TTC549 (cell line): ENCODE data around the gene XRCC6.
"Not testable (repeated sequence)": the region's sequence is repeated elsewhere in the genome, so short reads cannot be mapped to it uniquely, and the experiment has no call there.

Experiments used
- FAIRE-seq: peaks from 2 replicates; lab custom pipeline; 2012; peaks lifted over from hg19 to GRCh38; lab: Jason Lieb, UNC

Gene XRCC6

DNA sequence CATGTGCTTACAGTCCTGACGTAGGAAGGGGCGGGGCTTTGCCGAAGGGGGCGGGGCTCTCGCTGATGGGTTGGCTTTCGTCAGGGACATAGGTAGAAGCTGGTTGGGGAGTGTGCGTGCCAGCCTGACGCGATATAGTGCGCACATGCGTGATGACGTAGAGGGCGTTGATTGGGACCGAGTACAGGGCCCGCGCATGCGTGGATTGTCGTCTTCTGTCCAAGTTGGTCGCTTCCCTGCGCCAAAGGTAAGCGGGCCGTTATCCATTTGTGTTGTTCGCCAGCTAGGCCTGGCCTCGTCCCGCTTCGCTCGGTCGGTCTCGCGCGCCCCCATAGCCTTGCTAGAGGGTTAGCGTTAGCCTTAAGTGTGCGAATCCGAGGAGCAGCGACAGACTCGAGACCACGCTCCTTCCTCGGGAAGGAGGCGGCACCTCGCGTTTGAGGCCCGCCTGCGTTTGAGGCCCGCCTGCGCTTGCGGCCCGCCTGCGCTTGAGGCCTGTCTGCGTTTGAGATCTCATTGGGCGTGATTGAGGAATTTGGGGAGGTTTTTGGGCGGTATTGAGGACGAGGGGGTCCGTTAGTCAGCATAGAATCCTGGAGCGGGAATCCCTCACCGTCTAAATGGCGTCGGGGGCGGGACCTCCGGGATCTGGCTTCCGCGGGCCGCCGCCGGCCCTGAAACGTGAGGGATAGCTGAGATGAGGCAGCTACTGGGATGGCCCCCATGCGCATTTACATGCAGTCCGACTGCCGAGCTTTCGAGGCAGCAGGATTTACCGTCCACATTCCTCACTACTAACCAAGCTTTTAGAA lies at the start of gene XRCC6:
Gene XRCC6 (plus strand): TSS at position 197 of the 812 bp plus-strand sequence. CDS start 710 bp downstream, outside the sequence.
- FAIRE-seq = peak; percentile 79

DNA sequence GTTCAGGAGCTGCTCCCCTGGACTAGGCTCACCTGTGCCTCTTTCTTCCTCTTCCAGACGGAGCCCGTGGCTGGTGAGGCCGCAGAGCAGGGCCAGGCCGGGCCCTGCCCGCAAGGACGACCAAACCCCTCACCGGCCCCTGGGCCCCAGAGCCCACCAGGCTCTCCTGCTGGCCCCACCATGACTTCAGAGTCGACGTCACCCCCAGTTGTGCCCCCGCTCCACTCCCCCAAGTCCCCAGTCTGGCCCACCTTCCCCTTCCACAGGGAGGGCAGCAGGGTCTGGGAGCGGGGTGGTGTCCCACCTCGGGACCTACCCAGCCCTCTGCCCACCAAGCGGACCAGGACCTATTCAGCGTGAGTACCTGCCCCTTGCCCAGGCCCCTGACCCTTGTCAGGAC lies 49.3 kb upstream of the XRCC6 start:
- no peak for FAIRE-seq

DNA sequence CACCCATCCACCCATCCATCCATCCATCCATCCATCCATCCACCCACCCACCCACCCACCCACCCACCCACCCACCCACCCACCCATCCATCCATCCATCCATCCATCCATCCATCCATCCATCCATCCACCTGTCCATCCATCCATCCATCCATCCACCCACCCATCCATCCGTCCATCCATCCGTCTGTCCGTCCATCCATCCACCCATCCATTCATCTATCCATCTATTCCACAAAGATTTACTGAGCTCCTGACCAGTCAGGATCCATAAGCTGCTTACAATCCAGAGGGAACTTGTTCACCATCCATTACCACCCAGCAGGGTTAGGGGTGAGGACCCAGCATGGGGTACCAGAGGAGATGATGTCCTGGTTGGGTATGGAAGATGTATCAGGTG lies 48.8 kb upstream of the XRCC6 start:
- not testable (repeated sequence) for FAIRE-seq

DNA sequence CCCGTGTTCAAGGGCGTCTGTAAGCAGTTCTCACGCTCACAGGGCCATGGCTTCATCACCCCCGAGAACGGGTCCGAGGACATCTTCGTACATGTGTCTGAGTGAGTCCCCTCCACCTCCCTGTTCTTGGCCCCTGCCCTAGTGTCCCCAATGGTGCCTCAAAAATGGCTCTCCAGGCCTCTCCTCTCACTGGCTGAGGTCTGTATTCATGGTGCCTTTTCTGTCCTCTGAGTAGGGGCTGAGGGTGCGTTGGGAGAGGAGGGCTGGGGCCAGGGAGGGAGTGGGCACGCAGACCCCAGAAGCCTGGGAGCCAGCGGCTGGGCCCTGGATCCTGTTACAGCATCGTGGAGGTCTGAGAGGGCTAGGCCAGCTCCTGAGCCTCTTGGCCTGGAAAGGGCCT lies 47.4 kb upstream of the XRCC6 start:
- FAIRE-seq = no peak

DNA sequence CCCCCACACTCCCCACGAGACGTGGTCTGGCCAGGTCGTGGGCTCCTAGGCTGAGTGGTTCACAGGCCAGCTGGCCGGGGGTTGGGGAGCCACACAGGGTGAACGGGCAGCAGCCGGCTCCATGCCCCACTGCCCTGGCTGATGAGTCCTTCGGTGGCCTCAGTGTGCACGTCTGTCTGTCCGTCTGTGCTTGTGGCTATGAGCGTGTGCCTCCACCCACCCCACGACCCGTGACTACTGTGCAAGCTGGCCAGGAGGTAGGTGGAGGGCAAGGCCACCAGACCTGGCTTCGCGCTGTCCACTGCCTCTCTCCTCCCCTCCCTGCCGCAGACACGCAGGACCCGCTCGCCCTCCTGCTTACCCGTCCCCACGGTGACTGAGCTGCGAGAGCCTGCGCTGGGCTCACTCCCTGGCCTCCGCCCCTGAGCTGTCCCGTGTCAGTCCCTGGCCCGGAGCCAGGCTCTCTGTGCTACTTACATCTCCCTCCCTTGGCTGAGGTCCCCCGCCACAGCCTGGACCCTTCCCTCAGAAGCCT lies 46.2 kb upstream of the XRCC6 start:
- FAIRE-seq = no peak

DNA sequence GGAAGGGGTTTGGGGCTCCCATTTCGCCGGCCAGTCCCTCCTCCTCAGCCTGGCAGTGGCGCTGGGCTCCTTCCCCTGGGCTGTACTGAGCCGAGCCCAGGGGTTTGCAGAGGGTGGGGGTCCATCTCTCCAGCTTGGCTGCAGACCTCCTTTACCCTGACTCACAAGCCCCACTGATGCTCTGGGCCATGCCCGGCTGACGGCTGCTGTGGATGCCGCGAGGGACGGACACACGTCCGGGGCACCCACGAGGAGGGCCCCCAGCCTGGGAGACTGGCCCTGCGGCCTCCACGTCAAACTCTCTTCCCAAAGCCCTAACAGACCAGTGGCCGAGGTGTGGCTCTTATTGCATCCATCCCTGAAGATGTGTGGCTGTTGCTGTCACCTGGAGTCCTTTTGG lies 45.6 kb upstream of the XRCC6 start:
- FAIRE-seq = no peak

DNA sequence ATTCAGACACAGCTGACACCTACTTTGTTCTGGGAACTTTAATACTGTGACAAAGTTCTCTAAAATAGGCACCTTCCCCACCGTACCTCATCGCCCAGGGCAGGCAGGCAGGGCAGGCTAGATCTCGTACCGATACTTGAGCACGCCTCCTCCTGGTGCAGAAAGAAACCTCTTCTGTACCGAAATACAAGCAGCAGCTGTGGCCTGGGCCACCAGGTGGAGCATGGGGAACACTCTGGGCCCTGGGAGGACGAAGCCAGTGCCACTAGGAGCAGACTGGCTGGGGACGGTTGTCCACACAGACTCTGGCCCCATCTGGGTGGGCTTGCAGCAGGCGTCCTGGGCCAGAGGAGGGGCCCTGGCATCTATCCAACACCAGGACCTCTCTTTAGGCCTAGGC lies 44.2 kb upstream of the XRCC6 start:
- FAIRE-seq = peak; percentile 79

DNA sequence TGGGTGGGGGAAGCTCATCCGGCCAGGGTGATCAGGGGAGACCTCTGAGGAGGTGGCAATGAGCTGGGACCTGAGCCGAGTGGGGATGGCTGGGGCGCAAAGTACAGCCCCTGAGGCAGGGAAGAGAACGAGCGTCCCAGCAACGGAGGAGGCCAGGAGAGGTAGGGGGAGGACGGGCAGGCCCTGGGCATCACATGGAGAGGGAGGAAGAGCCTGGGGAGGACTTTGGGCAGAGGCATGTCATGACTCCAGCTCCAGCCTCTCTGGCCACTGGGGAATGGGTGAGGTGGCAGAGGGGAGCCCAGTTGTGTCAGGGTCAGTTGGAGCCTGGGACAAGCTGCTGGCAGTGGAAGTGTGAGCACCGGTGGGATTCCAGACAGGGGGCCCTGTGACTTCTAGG lies 43.0 kb upstream of the XRCC6 start:
- no peak for FAIRE-seq

DNA sequence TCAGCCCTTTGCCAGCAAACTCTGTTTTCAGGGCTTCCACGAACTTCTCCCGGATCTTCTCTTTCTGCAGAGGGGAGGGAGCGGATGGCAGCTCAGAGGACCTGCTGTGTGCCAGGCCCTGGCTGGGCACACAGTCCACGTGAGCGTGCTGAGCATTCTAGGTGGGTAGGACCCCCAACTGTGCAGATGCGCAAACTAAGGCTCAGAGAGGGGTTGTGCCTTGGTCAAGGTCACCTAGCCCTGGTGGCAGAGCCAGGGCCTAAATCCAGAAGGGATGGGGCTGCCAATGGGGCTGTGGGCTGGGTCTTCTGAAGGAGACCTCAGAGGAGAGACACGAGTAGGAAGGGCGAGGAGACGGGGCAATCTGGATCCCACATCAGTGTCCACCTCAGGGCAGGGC lies 42.3 kb upstream of the XRCC6 start:
- no peak for FAIRE-seq

DNA sequence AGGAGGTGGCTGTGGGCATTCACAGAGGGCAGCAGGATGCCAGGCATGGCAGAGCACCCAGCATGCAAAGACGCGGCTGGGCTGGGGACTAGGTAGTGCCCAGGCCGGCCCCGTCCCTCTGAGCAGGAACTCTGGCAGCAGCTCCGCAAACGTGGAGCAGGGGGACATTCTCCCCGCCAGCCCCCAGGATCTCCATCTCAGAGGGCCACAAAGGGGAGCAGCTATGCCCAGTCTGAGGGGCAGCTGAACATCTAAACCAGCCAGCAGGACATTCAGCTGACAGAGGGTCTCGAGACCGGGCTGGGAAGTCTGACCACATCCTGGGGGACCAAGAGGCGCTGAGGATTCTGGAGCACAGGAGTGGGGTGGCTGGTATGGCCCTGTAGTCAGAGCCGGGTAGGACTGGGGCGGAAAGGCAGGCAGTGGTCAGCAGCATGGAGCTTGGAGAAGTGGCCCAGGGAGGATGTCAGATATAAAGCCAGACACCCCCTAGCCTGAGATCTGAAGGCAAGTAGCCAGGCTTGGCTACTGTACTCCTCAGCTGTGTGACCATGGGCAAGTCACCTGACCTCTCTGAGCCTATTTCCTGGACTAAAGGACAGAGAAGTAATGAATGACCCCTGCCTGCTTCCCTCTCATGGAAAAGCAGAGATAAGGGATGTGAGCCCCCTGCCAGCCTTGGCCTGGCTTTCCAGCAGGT lies 41.6 kb upstream of the XRCC6 start:
- no peak for FAIRE-seq

DNA sequence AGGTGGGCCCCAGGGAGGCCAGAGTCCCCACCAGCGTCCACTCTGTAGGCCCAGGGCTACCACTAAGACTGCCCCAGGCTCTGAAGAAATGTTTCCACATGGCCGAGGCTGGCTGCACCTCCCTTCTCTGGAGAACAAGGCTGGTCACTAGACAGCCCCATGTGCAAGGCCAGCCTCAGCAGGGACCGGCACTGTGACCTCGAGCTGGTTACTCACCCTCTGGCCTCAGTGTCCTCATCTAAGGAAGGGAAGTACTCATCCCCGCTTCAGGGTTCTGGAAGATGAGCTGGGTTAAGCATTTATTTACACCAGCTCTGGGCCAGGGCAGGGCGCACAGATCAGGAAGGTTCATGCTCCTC lies 41.1 kb upstream of the XRCC6 start:
- no peak for FAIRE-seq

DNA sequence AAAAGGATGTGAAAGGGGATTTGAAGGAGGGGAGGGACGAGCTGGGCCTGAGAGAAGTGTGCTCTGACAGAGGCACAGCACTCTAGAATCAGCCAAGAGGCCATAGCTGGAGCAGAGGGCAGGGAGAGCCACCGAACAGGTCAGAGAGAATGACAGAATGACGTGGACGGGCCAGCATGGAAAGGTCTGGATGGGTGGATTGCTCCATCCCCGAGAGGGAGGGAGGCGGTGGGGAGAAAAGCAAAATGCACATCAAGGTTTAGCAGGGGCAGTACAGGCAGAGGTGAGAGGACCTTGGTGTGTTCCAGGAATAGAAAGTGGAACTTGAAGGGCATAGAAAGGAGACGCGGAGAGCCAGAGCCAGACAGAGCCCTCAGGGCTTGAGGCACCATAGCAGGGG lies 38.4 kb upstream of the XRCC6 start:
- no peak for FAIRE-seq

DNA sequence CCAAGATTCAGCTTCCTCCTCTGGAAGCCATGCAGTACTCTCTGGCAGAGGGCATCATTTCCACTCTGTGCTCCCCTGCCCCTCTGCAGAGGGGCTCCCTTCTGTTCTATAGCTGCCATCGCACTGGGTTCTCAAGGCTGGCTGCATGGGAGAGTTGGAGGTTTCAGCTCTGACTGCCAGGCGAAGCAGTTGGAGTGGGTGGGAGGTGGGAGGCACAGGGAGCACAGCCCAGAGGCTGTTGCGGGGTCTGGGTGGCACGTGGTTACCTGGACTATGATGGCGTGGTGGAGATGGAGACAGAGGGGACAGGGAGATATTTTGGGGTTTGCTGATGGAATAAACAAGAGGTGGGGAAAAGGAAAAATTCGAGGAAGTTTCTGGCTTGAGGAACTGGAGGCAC lies 36.2 kb upstream of the XRCC6 start:
- FAIRE-seq = no peak

DNA sequence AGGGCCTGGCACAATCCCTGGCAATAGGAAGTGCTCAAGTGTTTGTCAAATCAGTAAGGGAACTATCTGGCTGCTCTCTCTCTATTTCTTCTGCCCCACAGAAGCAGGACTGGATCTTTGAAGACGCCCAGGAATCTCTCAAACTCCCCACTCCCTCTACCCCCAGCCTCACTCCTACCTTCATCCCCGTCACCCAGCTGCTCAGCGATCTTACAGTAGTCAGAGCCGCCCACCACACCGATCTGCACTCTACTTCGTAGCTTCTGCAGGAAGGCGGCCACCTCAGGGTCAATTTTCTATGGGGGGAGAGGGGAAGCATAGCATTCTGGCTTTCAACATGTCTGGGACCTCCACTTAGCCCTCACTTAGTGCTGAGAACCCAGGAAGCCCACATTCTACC lies 35.2 kb upstream of the XRCC6 start:
- no peak for FAIRE-seq

DNA sequence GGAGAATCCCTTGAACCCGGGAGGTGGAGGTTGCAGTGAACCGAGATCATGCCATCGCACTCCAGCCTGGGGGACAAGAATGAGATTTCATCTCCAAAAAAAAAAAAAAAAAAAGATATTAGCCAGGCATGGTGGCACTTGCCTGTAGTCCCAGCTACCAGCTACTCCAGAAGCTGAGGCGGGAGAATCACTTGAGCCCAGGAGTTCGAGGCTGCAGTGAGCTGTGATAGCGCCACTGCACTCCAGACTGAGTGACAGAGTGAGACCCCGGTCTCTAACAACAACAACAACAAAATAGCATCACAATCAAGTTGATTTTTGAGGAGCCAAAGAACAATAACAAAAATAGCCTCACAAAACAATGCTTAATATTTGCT lies 33.8 kb upstream of the XRCC6 start:
- FAIRE-seq = no peak

DNA sequence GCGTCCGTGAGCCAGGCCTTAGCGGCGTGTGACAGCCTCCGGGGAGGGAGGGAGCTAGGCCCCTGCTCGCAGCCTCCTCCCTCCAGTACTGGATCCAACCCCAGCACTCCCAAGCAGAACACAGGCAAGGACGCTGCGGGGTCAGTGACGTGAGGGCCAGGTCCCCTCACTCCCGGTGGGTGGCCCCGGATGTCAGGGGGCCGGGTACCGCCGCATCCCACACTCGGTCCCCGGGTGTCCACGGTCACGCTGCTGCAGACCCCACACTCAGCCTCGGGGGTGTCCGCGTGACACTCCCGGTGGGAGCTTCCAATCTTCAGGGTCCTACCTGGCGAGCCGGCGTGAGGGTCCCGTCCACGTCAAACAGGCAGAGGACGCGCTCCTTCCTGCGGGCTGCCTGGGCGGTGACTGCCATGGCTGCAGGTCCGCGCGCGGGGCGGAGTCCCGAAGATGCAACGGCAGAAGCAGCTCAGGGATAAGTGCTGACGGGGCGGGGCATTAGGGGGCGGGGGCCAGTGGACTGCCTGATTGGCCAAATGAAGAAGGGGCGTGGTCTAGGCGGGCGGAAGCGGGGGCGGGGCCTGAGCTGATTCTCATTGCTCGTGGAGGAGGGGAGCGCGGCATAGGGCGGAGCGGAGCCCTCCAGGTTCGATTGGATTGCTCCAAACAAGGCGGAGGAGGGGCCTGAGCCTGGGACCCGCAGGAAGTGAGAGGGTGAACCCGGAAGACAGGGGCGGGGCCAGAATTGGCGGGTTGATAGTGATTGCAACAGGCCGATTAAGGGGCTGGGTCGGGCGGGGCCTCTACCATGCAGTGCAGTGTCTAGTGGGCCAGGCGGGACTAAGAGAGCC lies 31.5 kb upstream of the XRCC6 start, which contains the start of gene PMM1:
Gene PMM1 (minus strand): TSS at position 450 of the 851 bp plus-strand sequence. CDS start 35 bp downstream, at position 415.
- FAIRE-seq = peak; percentile 93

DNA sequence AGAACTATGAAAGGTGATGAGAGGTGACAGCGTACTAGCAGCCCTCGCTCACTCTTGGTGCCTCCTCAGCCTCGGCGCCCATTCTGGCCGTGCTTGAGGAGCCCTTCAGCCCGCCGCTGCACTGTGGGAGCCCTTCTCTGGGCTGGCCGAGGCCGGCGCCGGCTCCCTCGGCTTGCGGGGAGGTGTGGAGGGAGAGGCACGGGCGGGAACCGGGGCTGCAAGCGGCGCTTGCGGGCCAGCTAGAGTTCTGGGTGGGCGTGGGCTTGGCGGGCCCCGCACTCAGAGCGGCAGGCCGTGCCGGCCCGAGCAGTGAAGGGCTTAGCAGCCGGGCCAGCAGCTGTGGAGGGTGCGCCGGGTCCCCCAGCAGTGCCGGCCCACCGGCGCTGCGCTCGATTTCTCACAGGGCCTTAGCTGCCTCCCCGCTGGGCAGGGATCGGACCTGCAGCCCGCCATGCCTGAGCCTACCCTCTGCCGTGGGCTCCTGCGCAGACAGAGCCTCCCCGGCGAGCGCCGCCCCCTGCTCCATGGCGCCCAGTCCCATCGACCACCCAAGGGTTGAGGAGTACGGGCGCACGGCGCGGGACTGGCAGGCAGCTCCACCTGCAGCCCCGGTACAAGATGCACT lies 27.6 kb upstream of the XRCC6 start:
- FAIRE-seq = not testable (repeated sequence)

DNA sequence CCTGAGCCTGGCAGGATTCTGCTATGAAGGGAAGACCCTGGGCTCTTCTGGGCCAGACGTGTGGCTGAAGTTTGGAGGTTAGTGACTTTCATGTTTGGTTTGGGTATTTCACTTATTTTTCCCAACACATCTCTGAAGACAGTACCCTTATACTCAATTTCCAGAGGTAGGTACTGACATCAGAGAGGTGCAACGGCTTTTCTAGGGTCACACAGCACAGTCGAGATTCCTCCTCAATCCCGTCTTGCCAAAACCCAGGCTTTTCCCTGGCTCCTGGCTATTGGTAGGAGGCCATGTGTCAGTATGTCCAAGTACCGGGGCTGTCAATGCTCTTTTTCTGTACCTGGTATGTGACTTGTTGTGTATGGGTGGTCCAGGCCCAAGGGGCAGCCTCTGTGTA lies 25.4 kb upstream of the XRCC6 start:
- no peak for FAIRE-seq

DNA sequence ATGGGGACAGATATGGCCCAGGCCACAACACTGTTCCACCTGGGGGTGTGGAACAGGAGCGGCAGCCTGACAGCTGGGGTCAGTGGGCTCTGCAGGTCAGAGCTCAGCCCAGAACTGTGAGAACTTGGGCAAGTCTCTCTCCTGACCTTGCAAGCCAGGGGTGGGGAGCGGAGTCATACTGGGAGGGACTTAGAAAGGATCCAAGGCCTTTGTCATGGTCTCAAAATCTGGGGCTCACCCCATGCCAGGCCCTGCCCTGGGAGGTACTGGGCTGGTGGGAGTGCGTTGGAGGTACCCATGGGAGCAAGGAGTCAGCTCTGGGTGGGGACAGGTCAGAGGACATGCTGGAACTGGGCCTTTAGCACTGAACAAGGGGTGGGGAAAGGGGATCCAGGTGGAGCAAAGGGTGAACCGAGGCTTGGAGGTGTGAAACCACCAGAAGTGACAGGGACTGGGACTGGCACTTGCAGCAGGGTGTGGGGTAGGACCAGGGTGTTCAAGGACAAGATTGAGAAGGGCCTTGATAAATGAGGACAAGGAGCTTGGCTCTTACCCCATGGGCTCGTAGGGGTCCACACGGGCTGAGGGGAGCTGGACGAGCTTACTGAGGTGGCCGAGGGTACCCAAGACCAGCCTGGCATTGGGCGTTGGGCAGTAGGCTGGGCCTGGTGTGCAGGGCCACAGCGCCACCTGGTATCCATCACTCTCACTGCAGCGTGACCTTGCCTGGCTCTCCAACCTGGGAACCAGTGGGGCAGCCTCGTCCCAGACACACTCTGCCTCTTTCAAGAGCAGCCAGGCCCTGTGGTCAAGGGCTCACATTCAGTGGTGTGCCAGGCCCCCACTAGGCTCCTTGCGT lies 24.1 kb upstream of the XRCC6 start:
- FAIRE-seq = no peak

DNA sequence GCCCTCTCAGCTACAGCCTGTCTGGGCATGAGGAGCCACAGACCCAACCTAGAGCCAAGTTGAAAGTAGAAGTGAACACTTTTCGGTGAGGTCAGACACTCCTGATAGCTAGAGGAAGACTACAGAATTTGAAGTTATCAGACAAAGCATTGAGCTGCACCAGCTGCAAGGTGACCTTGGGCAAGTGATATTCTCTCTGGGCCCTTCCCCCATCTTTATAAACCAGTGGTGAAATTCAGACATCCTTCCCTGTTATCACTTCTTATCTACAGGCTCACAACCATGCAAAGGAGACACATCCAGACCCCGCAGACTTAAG lies 23.5 kb upstream of the XRCC6 start:
- FAIRE-seq = no peak

DNA sequence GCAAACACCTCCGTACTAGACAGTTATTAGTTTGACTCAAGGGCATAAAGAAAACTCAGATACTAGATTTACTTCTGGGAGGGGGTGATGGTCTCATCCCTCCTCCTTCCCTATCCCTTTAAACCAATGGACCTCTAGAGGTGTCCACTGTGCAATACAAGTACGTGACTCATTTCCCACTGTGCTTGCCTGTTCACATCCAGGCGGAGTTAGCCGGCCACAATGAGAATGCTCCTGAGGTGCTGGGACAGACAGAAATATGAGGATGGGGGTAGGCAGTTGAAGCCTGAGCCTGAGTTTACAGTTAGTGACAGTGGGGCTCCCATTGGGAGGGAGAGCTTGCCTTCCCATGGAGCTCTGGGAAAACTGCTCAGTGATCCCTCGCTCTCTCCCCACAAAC lies 23.0 kb upstream of the XRCC6 start:
- FAIRE-seq = no peak
